ENCODE results near the gene UGCG. TPM values are rescaled to one million over a fixed set of nuclear protein-coding genes. Genes with fewer than 3 reads are reported as not detected.

UGCG gene
- total RNA-seq, 1 donor: 399 TPM

GRCh38 chr9:111984086-111984802, 87.6 kb downstream of the UGCG start:
- no peak for DNase-seq (ENCODE audit: low read depth)
- no peak overlapping the region for H3K4me3 ChIP-seq (ENCODE audit: low read depth, low read length)
- no peak for TF ChIP-seq CTCF (IDR thresholded peaks at IDR 0.05; ENCODE audit: insufficient read depth, low read depth, low read length)

Small RNAs within 50 kb of the gene (small RNA-seq; reads per million reads assigned to genes)
- gene MIR4668: not detected

Other genes starting within 250 kb of the UGCG start
- 82.8 and 108 TPM in 2 replicates for gene GNG10, start 235.2 kb upstream of the UGCG start, total RNA-seq
- under 0.01 TPM in 1 of 2 replicates, not detected in the other for gene SHOC1, start 101.9 kb upstream of the UGCG start, total RNA-seq